HFF-Myc (cell line): ENCODE results near the gene TMEM168.
"Not testable (repeated sequence)": the region's sequence is repeated elsewhere in the genome, so short reads cannot be mapped to it uniquely, and the experiment has no call there.

ENCODE experiments used
- DNase-seq: peaks from one replicate; pipeline ENCODE4 v3.0.0-alpha.2; 2011; ENCODE audit warnings: low read depth; ENCODE audit errors: extremely low read depth
- H3K4me3 ChIP-seq: replicated peaks from 2 replicates; pipeline ENCODE4 v1.5.1; 2011; ENCODE audit warnings: low read depth, mild to moderate bottlenecking, control low read depth, low read length
- CTCF ChIP-seq: IDR thresholded peaks from 2 replicates; pipeline ENCODE4 v1.5.1; 2012; ENCODE audit warnings: mild to moderate bottlenecking, low read depth, low read length, control low read depth; ENCODE audit errors: missing control alignments

Gene TMEM168

GRCh38 chr7:112806156-112806555 is 16.0 kb upstream of the TMEM168 start:
- TF ChIP-seq CTCF = no peak
- no peak for DNase-seq
- H3K4me3 ChIP-seq = no peak overlapping the region

GRCh38 chr7:112802406-112802805 is 12.2 kb upstream of the TMEM168 start:
- no peak for DNase-seq
- no peak for TF ChIP-seq CTCF
- H3K4me3 ChIP-seq = no peak overlapping the region

GRCh38 chr7:112800486-112800885 is 10.3 kb upstream of the TMEM168 start:
- DNase-seq = no peak
- no peak for TF ChIP-seq CTCF
- H3K4me3 ChIP-seq = no peak overlapping the region

- no peak for TF ChIP-seq CTCF
- DNase-seq = no peak
- no peak overlapping the region for H3K4me3 ChIP-seq
These were observed 9.4 kb upstream of the TMEM168 start for GRCh38 chr7:112799448-112800120.

GRCh38 chr7:112798274-112799159 is 8.3 kb upstream of the TMEM168 start:
- no peak for TF ChIP-seq CTCF
- no peak for DNase-seq
- no peak overlapping the region for H3K4me3 ChIP-seq

GRCh38 chr7:112796552-112796951 is 6.4 kb upstream of the TMEM168 start:
- DNase-seq, H3K4me3 ChIP-seq: not testable (repeated sequence)

GRCh38 chr7:112792441-112792840 is 2.2 kb upstream of the TMEM168 start:
- no peak overlapping the region for H3K4me3 ChIP-seq
- TF ChIP-seq CTCF = no peak
- no peak for DNase-seq
